ENCODE results near the gene COMP.

COMP gene

DNA sequence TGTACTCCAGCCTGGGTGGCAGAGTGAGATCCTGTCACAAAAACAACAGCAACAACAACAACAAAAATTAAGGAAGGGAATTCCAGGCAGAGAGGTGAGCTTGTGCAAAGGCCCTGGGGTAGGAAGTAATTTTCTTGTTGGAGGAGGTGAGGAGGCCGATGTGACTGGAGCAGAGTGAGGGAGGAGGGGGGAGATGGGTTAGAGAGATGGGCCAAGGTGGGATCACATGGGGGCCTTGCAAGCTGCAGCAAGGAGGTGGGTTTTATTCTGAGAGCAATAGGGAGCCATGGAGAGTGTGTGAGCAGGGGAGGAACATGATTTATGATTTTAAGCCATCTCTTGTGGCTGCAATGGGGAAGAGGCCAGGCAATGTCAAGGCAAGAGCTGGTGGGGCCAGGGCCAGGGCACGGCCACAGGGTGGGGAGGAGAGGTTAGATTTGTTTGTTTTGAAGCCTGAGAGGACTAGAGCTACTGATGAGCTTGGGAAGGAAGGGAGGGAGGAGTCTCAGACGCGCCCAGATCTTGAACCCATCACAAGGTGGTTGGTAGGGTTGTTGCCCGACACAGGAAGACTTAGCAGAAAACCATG is 12.5 kb upstream of the COMP start:
- no peak for DNase-seq

DNA sequence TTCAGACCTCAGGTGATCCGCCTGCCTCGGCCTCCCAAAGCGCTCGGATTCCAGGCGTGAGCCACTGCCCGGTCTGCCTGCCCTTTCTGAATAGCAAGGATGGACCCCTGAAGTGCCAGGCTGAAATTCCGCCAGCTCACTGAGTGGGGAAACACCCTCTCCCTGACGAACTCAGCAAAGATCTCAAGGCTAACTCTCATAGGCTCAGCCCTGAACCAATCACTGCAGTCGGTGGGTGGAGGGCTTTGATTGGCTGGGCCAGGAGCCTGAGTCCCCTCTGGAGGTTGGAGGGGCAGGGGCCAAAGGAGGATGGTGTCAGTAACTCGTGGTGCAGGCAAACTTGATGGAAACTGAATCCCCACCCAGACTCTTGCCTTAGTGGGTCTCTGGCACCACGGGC is 11.2 kb upstream of the COMP start:
- DNase-seq = peak; percentile 32 to 55

DNA sequence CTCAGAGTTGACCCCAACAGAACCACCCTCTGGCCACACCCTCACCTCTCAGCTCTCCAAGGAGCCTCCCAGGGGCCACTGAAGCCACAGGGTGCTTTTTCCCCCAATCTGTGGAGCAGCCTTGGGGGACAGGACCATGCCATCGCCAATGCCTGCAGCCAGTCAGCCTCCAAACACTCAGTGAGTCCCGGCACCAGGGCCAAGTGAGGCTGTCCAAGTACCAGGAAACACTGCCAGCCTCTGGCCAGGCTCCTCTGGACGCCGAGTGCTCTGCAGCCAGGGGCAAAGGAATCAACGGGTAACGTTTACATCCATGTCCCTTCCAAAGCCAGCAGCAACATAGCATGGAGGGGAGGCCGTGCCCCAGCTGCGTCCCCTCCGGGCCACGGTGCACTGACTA is 9.5 kb upstream of the COMP start:
- DNase-seq = no peak

DNA sequence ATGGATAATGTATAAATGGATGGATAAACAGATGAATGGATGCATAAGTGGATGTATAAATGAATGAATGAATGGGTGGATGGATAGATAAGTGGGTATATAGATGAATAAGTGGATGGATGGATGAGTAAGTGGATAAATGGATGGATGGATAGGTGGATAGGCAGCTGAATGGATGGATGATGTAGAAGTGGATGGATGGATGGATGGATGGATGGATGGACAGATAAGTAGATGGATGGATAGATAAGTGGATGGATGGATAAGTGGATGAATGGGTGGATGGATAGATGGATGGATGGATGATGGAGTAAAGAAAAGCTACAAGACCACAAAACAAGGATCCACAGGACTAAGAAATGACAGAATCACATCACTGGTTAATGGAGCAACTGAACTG is 9.0 kb upstream of the COMP start:
- no peak for DNase-seq

DNA sequence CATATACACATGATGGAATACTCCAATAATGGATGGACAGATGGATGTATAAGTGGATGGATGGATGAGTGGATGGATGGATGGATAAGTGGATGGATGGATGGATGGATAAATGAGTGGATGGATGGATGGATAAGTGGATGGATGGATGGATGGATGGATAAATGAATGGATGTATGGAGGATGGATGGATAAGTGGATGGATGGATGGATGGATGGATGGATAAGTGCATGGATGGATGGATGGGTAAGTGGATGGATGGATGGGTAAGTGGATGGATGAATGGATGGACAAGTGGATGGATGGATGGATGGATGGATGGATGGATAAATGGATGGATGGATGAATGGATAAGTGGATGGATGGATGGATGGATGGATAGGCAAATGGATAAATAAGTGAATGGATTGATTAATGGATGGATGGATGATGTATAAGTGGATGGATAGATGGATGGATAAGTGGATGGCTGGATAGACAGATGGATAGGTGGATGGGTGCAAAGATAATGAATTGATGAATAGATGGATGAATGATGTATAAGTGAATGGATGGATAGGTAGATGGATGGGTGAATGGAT is 8.4 kb upstream of the COMP start:
- DNase-seq = no peak

DNA sequence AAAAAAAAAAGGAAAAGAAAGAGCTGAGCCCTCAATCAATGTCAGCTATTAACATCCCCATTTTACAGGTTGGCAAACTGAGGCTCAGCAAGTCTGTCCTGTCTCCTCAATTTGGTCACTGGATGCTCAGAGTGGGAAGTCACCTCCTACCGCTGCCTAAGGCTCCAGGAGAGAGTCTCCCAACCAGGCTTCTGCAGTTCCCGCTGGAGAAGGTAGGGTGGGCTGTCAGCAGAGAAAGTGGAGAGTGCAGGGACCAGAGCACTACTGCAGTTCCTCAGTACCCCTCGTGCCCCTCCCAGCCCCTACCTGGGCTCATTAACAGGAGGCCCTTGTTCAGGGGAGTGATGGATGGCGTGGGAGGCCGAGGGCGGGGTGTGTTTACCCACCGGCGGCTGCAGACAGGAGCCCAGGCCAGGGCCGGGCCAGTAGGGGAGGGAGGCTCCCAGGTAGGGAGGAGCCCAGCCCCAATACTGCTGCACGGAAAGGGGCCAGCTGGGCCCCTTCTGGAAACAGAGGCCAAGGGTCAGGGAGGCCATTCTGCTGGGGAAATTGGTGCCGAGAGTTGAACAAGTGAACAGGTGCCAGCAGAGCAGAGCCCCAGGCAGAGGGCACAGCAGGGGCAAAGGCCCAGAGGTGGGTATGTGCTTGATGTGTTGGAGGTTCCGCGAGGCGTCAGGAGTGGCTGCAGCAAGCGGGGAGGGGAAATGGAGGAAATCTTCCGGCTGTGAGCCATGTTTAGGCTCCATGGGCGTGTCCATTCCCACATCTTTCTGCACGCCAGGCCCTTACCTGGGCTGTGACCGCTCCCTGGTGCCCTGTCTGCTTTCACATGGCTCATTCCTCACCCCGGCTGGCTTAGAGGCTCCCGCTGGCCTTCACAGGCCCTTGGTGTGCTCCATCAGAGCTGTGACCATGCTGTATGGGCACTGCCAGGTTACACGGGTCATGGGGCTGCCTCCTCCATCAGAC is 7.6 kb upstream of the COMP start:
- DNase-seq = no peak

DNA sequence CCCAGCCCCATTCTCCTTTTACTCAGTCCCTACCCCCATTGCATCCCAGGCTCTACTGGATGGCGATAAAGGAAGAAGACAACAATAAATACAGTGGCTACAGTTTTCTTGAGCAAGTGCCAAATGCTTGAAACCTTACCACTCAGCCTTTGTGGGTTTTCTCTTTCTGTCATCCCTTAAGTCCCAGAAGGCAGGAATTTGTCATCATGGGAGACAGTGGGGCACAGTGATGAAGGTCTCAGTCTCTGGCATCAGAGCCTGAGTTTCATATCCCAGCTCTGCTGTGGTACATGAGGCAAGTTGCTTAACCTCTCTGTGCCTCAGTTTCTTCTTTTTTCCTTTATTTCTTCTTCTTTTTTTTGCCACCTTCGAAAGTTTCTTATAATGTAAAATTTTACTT is 5.1 kb upstream of the COMP start:
- no peak for DNase-seq

DNA sequence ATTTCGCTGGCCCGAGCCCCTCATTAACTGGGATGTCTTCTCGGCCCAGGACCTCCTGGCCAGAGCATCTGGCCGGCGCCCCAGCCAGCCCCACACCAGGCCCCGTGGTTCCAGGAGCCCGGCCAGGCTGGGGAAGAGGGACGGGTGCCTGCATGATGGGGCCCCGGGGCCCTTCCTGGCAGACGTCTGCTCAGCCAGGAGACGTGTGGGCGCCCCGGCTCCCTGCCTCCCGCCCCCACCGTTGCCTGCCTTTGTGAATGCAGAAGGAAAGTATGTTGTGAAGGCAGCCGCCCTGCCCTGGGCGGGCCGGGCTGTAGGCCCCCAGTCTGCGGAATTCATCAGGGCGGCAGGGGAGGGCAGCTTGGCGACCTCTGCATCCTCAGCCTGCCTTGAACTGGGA is 4.4 kb upstream of the COMP start:
- DNase-seq = no peak

DNA sequence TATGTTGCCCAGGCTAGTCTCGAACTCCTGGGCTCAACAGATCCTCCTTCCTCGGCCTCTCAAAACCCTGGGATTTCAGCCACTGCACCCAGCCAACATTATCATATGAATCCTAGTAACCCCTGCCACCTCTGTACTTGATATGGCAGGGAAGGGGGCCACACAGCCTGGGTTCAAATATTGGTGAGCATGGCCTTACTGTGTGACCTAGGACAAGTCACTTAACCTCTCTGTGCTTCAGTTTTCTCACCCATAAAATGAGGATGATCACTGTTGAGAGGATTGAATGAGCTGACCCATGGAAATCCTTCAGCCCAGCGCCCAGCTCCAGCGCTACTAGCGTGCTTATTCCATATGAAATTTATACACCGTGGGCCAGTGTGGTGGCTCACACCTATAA is 3.6 kb upstream of the COMP start:
- DNase-seq = no peak

DNA sequence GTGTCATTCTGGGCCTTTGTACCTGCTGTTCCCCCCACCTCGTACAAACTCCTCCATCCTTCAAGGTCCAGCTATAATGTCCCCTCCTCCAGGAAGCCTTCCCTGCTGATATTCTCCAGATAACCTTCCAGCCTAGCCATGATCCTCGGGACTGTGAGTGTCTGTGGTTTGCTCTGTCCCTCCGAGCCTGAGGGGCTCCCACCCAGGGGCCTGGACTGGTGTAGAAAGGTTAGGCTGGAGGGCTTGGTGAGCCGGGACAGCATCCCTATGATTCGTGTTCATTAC is 2.9 kb upstream of the COMP start:
- no peak for DNase-seq

DNA sequence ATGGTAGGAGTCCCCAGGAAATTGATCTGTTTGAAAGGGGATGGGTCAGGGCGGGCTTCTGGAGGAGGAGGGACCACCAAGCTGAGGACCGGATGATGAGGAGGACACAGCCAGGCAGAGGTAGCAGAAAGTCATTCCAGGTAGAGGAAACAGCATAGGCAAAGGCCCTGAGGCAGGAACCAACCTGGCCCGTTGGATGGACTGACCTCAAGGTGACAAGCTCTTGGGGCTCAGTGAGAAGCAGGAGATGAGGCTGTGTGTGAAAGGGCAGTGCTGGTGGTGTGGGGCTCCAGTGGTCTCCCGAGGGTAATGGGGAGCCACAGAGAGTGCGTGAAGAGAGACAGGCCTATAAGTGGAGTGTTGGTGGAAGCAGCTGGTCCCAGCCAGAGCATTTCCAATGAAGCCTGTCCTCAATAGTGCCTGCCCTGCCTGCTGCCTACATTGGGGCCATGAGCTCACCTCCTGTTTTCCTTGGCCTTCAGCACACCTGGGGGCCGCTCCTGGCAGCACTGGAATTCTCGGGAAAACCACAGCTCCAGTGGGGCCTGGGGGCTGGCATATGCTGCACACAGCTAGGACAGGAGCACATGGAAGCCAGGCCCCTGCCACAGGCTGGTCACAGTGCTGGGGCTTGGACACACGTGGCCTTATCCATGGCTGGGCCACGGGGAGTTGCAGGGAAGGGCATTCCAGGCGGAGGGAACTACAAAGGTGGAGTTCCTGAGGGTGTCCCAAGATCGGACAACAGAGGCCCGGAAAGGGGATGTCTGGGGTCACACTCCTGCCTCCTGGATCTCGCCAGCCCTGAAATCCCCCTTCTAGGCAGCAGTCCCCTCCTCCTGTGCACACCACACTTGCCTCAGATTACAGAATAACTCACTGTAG is 2.3 kb upstream of the COMP start:
- DNase-seq = no peak

DNA sequence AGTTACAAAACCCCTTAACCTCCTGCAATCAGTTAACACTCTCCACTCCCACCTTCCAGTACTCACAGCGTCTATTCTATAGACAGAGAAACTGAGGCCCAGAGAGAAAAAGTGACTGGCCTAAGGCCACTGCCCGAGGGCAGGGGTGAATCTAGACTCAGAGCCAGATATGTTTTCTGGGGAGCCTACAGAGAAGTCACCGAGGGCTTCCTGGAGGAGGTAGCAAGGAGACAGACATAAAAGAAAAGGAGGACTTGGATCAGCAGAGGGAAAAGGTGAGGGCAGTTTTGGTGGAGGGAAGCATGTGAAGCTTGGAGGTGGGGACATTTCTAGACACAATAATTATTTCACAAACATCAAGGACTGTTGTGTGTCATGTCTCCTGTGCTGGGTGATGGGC is 1.6 kb upstream of the COMP start:
- no peak for DNase-seq

DNA sequence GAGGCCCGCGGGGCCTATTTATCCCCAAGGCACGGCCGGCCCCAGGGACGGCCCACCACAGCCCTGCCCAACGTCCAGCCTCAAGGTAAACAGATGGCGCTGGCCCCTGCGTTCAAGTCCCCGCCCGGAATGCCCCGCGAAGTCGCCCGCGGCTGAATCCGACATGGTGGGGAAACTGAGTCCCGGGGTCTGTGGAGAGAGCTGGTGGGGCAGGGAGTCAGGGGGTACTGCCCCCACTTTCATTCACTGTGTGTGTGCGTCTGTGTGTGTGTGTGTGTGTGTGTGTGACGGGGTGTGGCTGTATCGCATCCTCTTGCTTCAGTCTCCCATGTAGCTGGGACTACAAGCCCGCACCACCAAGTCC is 192 bp upstream of the COMP start:
- DNase-seq = no peak

DNA sequence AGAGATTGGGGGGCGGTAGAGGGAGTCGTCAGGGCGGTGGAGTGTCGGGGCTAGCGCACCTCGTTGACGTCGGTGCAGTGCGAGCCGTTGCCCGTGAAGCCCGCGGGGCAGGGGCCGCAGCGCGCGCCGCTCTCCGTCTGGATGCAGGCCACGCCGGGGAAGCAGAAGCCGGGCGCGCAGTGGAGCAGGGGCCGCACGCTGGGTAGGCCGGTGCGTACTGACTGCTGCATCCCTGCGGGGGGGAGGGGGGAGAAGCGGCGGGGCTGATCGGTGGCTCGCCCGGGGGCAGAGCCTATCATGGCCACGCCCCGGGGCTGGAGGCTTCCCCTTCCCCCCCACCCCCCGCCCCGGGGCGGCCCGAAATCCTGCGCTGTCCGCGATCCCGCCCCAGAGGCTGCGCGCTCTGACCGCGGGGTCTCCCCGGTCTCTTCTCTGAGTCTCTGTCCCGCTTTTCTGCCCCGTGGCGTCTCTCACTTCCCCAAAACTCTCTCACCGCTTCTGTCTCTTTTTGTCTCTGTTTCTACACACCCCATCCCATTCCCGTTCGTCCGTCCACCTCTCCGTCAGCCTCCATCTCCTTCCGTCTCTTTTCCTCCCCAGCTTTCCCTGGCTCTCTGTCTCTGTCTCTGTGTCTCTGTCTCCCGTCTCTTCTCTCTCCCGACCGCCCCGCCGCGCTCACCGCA is 1.1 kb downstream of the COMP start:
- peak in 1 of 2 experiments; percentile 41 for DNase-seq

DNA sequence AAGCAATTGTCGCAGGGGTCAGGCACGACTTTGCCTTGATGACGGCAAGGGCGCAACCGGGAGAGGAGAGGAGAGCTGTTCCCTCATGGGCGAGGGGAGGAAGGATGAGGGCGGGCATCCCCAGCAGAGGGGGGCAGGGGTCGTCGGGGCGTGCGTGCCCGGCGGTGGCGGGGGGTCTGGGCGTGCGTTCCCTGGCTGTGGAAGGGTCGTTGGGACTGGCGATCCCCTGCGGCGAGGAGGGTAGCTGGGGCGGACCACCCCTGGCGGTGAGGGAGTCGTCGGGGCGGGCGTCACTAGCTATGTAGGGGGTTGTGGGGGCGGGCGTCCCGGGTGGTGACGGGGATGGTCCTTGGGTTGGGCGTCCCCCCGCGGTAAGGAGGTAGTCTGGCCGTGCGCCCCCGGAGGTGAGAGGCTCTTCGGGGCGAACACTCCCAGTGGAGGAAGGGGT is 1.7 kb downstream of the COMP start:
- DNase-seq = no peak

DNA sequence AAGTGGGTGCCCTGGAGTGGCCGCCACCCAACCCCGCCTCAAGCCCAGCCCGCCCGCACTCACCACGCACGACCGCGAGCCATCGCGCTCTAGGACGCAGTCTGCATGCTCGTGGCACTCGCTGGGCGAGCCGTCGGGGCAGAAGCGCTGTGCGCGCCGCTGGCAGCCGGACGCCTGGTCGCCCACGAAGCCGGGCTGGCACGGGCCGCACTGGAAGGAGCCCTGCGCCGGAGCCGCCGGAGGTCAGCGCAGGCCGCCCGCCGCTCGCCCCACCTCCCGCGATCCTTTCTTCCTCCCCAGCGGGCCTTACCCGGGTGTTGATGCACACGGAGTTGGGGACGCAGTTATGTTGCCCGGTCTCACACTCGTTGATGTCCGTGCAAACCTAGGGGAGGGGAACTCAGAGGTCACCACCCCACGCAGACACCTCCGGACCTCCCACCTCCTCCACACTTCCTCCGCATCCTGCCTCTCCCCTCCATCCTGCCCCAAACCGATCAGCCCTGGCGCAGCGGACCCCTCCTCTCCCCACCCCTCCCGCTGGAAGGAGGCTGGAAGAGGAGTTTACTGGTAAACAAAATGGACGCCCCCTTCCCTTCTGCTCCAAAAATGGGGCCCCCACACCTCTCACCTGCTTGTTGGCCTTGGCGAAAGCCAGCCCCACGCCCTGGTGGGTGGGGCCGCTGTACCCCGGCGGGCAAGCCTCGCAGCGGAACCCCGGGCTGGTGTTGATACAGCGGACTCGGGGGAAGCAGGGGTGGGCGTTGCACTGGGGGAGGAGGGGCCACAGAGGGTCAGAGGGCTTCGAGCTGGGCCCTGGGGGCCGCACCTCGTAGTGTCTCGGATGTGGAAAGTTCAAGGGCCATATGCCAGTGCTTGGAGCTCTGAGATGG is 2.3 kb downstream of the COMP start:
- no peak for DNase-seq

DNA sequence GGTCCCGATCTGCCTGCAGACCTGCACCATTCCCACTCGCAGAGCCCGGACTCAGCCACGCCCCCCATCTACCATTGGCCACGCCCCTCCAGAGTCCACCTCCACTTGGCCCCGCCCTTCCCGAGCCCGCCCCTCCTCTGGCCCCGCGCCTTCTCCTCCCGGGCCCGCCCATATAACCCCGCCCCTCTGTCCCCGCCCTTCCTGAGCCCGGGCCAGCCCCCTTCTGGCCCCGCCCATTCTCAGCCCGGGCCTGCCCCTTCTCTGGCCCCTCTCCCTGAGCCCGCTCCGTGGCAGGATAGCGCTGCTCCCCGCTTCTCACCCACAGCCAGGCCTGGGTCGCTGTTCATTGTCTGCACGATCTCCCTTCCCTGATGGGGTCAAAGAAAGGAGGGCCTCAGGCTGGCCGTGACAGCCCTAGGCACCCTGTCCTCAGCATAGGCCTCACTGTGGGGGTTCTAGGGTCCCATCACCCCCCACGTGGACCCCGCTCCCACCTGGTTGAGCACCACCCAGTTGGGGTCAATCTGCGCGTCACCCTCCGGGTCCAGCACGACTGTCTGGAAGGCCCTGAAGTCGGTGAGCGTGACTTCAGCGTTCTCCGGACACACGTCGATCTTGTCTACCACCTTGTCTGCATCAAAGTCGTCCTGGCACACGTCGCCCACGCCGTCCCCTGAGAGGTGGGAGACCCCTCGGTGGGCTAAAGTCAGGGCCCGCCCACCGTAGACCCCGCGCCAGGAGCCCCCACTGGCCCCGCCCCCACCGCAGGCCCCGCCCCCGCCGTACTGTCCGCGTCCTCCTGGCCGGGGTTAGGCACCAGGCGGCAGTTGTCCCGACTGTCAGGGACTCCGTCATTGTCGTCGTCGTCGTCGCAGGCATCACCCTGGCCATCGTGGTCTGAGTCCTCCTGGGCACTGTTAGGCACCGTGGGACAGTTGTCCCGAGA is 5.7 kb downstream of the COMP start:
- peak in 1 of 2 experiments; percentile 48 for DNase-seq

DNA sequence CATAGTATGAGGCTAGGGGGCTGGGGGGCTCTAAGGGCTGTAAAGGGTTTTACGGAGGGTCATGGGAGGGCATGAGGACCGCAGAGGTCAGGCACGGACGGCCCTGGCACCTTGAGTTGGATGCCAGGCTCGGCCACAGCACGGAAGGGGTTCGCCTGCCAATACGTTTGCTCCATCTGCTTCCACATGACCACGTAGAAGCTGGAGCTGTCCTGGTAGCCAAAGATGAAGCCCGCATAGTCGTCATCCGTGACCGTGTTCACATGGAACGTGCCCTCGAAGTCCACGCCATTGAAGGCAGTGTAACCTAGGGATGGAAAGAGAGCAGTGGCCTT is 6.4 kb downstream of the COMP start:
- no peak for DNase-seq

DNA sequence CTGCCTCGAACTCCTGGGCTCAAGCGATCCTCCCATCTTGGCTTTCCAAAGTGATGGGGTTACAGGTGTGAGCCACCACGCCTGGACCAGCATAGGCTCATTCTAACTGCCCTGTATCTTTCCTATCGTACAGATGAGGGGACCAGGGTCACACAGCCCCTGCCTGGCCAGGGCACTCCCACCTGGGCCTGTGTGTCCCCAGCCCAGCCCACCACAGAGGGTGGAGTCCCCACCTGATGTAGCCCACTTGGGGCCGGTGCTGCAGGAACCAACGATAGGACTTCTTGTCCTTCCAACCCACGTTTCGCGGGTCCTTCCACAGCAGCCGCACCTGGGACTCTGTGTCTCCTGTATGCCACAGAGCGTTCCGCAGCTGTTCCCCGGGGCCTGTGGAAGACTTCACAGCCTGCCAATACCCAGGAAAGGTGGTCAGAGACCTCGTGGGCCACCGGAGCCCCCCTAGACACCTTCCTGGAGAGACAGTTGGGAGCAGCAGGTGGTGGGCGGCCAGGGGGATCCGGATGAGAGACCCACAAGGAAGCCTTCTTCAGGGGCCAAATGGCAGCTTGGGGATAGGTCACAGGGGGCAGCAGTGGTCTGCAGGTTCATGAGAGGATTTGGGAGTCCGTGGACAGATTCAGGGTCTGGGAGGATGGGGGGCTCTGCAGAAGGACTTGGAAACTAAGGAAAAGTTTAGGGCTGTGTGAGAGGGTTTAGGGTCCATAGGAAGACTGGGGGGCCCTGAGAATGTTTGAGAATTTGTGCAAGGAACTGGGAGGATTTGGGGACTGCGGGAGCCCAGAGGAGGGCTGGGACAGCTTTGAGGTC is 6.9 kb downstream of the COMP start:
- DNase-seq = no peak

All from NCI-H524 (cell line).